Activated T-helper 1 cell treated with Interleukin-2 at 50 U/mL for 16 hours (primary cell): ENCODE results near the gene PLGRKT.
"Not testable (repeated sequence)": the region's sequence is repeated elsewhere in the genome, so short reads cannot be mapped to it uniquely, and the experiment has no call there.

Experiments
- DNase-seq: peaks from one replicate; pipeline ENCODE4 v3.0.0-alpha.2; 2020; ENCODE audit warnings: low read depth

PLGRKT gene, protein sequence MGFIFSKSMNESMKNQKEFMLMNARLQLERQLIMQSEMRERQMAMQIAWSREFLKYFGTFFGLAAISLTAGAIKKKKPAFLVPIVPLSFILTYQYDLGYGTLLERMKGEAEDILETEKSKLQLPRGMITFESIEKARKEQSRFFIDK

DNA sequence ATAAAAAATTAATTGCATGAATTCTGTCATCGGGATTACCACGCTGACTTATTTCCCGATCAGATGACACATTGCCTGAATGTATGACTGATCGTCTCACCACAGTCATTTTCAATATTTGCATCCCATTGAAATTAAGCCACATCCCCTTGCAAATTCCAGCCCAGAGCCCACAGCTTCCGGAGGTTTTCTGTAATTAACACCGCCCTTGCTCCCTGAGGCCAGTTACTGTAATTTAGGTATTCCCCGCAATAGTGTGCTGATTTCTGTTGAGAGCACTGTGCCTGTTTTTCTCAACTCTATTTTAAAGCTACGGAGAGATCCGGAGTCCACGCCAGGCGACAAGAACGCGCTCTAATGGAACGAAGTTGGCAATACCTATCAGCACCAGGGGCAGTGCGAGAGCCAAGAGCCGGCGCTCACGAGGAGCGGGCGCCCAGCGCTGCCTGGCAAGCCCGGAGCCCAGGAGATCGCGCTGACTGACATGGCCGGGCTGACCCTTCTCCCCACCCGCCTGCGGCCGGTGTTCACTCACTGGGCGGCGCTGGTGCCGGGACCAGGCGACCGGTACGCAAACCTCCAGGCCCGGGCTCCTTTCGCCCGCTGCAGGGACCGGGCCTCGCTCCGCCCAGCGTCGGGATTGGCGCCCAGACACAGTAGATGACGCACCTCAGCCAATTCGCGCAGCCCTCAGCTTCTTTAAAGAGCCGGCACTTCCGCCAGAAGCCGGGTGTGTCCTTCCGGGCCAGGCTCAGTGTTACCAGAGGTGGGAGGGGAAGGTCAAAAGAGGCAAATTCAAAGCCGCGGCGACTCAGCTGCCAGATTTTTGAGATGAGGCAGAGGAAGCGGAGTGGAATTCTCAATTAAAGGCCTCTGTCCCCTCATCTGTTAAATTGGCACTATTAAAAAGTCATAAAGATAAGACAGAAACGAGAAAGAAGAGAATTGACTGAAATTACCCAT lies at the start of gene PLGRKT:
Gene PLGRKT, minus strand, starts transcription at position 672 of the 963 bp plus-strand sequence. CDS start 5,948 bp downstream, outside the sequence.
- peak; percentile 84 for DNase-seq

DNA sequence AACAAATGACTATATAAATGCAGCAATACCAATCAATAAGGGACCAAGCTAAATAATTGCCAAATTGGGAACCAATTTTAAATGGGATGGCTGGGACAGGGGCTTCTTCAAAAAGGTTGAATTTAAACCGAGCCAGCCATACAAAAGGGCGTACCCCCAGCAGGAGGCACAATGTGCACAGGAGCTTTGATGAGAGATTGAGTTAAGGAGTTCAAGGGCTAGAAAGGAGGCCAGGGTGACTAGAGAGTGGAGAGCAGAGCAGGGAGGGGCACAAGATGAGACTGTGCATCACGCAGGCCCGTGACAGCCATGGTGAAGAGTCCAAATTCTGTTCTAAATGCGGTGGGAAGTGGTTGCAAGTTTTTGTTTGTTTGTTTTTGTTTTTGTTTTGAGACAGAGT lies 49.3 kb upstream of the PLGRKT start:
- no peak for DNase-seq

DNA sequence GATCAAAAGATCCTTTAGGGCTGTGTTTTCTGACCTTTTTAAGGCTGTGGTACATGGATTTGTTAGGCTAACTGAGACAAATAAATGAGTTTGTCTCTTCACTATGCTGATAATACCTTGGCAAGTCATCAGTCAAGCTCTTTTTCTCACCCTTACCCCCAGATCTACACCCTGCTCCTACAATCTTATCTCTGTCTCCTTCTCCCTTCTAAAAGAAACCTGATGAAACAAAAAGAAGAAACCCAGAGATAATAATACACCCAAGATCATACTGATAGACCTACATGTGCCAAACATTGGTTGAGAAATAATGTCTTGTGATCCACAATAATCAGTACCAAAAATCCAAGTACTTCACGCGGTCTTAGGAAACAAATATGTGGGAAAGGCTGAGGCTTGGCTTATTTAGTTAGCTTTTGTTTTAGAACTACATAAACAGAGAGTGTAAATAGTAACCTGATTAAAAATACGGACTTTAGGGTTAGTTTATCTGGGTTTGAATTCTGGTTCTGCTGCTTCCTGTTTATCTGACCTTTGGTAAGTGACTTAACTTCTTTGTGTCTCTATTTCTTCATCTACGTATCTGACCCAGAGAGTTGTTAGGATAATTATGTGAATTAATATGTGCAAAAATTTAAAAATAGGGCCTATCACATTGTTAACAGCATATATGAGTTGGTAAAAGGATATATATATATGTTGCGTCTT lies 47.8 kb upstream of the PLGRKT start:
- DNase-seq = no peak

DNA sequence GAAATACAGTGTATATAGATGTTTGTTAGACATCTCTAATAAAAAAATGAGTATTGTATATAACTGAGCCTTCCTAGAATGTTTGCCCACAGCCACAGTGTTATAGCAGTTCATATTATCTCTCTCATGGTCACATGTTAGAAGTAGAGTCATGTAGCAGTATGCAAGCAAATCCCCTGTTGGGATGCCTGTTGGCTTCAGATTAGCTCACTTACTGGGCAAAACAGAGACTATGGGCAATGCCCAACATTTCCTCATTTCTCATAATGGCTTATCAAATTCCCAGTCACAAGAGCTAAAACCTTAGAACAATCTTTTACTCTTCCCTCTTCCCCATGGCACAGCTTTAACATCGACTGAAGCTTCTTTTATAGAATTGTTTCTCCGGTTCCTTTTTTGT lies 45.6 kb upstream of the PLGRKT start:
- DNase-seq = no peak

DNA sequence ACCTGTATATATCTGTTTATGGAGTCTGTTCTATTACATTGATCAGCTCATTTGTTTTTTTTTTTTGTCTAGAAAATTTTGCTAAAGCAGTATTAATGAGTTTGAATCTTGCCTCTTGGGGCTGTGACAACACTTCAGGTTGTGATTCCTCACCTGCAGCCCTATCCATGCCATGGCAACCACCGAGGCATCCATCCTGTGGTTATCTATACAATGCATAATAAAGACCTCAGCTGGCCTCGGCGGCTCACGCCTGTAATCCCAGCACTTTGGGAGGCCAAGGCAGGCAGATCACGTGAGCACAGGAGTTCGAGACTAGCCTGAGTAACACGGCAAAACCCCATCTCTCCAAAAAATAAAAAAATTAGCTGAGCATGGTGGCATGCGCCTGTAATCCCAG lies 44.5 kb upstream of the PLGRKT start:
- no peak for DNase-seq

DNA sequence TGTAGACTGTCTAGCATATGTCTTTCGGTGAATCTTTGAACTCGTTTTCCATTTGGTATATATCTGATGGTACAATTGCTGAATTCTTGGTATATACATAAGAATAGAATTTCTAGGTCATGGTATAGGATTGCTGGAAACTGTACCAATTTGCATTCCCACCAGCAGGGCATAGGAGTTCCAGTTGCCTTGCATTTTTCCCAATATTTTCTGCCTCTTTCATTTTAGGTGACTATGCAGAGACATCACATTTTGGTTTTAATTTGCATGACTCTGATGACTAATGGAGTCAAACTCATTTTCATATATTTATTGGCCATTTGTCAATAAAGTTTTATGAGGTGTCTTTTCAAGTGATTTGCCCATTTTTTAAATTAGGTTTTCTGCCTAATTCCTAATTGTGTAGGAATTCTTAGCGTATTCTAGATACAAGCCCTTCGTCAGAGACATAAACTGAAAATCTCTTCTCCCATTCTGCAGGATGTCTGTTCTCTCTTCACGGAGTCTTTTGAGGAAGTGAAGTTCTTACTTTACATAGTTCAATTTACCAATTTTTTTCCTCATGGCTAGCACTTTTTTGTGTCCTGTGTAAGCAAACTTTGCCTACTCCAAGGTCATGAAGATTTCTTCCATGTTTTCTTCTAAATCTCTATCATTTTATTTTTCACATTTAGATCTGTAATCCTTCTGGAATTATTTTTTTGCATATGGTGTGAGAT lies 43.8 kb upstream of the PLGRKT start:
- DNase-seq = no peak

DNA sequence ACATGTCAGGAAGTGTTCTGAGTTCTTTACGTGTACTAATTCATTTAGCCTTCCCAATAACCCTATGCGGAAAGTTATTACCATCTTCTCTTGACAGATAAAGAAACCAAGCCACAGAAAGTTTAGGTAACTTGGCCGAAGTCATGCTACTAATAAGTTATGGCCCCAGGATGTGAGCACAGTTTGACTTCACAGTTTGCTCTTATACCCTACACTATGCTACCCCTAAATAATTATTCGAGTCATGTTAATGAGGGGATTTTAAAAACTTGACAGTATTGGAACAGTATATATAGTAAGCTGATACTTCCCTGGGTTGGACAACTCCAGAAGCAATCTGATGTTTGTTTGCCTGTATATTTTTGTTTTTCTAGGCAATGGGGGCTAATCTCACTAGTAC lies 43.2 kb upstream of the PLGRKT start:
- DNase-seq = no peak

DNA sequence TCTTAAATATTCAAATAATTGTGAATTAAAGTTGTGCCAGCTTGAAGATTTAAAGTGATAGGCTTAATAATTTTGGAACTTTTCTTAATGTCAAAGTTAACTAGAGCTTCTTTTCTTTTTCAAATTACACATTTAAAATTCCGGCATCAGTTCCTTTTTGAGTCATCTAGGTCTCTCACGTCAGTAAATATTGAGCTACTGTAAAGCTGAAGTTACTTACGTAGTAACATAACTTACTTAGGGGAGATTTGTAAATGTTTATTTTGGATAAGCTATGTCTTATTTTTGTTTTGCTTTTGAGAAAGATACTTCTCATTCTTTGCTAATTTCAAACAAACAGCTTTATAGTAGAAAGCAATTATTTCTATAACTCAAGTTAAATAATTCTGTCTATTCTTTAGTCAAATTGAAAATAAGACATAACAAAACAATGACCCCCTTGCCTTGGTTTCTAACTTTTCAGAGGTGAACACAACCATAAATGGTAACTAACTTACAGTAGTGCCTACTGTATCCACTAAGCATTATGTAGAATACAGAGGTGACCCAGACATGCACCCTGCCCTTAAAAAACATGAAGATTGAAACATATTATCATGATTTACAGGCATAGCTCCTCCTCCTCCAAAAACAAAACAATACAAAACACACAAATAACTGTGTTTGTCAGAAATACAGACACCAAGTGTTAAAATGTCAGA lies 42.4 kb upstream of the PLGRKT start:
- no peak for DNase-seq

DNA sequence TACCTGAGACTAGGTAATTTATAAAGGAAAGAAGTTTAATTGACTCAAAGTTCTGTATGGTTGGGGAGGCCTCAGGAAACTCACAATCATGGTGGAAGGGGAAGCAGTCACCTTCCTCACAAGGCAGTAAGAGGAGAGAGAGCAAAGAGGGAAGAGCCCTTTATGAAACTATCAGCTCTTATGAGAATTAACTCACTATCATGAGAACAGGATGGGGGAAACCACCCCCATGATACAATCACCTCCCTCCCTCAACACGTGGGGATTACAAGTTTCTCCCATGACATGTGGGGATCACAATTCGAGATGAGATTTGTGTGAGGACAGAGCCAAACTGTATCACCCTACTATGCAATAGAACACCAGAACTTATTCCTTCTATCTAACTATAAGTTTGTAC lies 40.5 kb upstream of the PLGRKT start:
- DNase-seq = no peak

DNA sequence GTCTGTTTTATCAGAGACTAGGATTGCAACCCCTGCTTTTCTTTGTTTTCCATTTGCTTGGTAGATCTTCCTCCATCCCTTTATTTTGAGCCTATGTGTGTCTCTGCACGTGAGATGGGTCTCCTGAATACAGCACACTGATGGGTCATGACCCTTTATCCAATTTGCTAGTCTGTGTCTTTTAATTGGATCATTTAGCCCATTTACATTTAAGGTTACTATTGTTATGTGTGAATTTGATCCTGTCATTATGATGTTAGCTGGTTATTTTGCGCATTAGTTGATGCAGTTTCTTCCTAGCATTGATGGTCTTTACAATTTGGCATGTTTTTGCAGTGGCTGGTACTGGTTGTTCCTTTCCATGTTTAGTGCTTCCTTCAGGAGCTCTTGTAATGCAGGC lies 37.9 kb upstream of the PLGRKT start:
- DNase-seq = not testable (repeated sequence)

DNA sequence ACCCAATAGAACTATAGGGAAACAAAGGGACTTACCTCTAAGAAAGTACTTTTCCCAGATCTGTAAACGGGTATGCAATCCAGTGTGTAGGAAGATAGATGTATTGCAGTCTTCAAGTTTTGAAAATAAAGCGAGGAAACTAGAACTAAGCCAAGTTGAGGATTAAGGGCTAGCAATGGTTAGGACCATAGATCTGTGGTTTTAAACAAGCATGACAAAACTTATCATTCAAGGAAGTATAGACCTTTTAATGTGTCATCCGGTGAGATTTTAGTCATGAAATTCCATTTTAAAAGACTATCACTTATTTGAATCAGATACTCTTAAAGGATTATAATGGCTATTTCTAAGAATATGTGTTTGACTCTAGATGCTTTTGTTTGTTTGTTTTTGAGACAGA lies 33.1 kb upstream of the PLGRKT start:
- no peak for DNase-seq

DNA sequence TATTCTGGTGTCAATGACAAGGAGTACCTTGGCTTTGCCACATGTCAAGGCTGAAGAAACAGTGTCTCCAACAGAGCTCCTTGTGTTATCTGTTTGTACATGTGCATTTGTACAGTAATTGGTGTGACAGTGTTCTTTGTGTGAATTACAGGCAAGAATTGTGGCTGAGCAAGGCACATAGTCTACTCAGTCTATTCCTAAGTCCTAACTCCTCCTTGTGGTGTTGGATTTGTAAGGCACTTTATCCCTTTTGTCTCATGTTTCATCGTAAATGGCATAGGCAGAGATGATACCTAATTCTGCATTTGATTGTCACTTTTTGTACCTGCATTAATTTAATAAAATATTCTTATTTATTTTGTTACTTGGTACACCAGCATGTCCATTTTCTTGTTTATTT lies 32.4 kb upstream of the PLGRKT start:
- DNase-seq = no peak

DNA sequence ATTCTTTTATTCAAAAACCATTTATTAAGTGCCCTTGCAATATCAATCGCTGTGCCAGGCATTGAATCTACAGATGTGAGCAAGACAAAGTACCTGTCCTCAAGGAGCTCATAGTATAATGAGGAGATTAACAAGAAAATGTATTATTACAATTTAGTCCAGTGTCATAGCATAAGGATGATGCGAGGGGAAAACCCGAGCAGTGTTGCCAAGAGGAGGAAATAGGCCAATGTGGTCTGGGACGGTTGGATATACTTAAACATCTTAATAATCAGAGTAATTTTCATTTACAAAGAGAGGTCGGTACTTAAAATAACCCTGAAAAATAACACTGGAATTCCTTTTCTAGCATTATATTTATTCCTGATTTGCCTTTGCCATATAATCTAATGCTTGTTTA lies 31.1 kb upstream of the PLGRKT start:
- no peak for DNase-seq

DNA sequence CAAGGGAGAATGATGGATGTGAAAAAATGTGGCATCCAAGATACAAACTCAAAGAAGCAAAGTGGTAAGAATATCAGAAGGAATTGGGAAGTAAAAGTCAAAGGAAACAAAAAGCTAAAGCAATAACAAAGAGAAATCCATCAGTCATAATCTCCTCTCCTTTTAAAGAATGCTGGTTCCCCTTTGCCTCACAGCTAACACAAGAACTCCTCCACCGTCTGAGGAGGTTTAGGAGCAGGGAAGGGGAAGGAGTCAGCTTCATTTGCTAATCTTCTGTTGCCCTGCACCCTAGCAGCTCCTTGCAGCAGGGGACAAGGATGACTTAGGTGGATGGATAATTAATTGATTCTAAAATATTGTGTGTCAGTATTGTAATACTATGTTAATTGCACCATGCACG lies 29.0 kb upstream of the PLGRKT start:
- DNase-seq = no peak

DNA sequence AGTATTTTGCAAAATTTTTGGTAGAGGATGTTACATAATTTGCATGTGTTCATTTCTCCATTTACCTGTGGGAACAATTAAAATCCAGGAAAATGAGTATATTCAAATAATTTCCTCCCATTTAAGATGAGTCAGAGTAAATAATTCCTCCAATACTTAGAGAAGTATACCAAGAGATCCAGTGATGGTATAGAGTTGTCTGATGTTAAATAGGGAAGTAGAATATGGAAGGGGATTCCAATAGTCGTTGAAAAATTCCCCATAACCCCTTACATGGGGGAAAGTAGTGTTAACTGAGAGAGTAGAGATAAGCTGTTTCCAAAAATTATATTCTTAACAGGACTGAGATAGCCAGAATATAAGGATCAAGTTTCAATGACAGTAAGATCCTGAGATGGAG lies 28.3 kb upstream of the PLGRKT start:
- DNase-seq = no peak

DNA sequence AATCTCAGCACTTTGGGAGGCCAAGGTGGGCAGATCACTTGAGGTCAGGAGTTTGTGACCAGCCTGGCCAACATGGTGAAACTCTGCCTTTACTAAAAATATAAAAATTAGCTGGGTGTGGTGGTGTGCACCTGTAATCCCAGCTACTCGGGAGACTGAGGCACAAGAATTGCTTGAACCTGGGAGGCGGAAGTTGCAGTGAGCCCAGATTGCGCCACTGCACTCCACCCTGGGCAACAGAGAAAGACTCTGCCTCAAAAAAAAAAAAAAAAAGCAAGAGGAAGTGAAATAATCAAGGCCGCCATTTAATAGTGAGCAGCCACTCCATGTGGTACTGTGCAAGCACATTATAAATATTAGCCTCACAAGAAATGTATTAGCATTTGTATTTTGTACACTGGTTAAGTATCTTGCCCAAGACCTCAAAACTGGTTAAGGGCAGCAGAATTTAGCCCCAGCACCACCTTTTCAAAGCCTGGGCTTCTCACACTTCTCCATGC lies 27.2 kb upstream of the PLGRKT start:
- not testable (repeated sequence) for DNase-seq

DNA sequence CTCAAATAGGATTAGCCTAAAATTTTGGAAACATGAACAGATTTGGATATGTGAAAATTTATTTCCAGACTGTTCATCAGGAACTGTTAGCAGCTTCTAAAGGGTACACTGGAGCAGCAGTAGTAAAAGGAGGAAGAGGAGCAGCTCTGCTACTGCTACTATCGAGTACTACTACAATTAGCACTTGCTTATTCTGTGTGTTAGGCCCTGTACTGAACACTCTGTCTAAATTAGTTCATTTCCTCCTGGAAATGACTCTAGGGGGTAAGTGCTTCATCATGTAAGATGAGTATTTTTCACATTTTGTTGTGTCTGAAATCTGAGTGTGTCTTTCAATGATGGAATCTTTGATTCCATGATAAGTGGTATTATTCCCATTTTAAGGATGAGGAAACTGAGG lies 22.4 kb upstream of the PLGRKT start:
- no peak for DNase-seq

DNA sequence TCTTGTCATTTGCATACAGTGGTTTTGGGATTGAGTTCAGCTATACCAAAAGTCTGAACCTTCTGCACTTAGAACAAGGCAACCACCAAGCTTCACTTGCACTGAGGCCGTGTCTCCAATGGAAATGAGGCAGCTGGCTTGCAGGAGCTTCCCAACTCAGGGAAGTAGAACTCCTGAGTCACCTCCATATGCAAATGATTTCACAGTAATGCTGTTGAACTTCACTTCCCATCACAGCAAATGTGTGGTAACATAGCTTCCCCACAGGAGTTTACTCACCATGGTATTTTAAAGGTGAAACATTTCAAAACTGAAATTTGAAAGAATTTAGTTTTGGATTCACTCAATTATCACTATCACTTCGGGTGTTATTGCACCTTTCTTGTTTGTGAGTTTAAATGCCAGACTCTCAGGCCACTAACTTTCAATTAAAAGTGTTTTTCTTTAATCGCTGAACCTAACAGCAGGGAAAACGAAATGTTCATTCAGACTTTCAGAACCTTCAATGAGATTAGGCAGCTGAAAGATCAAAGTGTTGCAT lies 21.6 kb upstream of the PLGRKT start:
- no peak for DNase-seq

DNA sequence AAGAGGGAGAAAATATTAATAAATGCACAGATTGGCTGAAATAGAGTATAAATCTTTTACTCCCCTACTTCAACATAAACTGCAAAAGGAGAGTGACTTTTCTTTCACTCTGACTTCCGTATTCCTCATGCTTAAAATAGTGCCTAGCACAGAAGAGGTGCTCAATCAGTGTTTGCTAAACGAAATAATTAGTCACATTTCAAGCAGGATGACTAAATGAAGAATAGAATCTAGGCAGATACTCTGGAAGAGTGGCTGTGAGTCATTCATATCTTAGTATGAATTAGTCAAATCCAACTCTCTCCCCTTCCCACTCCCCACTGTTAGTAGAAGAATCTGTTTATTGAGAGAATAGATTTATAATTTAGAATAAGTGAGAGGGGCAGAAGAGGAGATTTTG lies 17.5 kb upstream of the PLGRKT start:
- no peak for DNase-seq

DNA sequence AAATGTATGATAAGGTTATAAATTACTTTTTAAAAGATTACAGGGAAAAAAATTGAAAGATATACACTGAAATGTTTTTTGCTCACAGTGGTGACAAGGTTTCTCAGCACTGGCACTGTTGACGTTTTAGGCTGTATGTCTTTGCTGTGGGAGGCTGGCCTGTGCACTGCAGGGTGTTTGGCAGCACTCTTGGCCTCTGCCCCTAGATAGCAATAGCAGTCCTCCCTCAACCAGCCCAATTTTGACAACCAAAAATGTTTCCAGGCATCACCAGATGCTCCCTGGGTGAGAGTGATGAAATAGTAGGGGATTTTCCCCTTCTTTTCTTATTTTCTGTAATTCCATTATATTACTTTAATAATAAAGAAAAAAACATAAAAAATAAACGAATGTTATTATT lies 15.9 kb upstream of the PLGRKT start:
- no peak for DNase-seq

DNA sequence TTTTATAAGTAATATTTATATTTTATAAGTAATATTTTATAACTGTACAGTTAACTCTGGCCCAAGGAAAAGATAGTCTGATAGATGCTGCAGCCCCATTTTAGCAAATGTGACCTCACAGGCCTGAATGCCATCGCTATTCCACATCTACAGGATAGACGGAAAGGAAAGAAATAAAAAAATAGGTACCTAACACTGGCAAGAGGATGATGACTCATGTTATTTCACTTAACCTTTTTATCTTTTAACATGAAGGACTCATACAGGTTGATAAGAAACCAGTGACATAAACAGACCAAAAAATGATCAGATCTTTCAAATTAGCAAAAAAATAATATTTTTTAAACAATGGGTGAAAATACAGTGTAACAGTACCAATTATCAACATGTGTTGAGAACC lies 15.3 kb upstream of the PLGRKT start:
- no peak for DNase-seq
